NCI-H1930 (cell line): ENCODE data around the gene ZG16B.
A peak's percentile ranks its signal among the peaks of the same experiment; 100 is the strongest.

Source experiments
- DNase-seq, 2 experiments: peaks; one replicate each; lab custom pipeline; 2025; lab: John Stamatoyannopoulos, UW

ZG16B gene

DNA sequence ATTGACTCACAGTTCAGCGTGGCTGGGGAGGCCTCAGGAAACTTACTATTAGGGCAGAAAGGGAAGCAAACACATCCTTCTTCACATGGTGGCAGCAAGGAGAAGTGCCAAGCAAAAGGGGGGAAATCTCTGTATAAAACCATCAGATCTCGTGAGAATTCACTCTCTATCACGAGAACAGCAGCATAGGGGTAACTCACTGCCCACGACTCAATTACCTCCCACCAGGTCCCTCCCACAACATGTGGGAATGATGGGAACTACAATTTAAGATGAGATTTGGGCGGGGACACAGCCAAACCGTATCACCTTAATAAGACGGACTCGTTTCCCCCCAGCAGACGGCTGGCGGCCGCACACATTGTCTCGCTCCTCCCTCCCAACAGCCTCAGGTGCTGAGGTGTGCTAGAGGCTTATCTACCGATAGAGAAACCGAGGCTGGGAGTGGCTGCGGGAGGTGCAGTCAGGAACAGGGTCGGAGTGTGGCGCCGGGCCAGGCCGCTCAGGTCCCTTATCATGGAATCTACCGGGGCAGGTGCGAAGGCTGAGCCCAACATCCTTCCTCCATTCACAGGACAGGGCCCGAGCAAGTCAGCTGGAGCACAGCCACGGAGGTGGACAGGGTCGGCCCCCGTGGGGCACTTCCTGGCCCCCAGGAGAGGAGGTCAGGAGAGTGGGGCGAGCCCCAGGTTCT is 4.9 kb upstream of the ZG16B start:
- DNase-seq = no peak

- no peak for DNase-seq
Measured at GRCh38 chr16:2825906-2826305, 4.2 kb upstream of the ZG16B start.

DNA sequence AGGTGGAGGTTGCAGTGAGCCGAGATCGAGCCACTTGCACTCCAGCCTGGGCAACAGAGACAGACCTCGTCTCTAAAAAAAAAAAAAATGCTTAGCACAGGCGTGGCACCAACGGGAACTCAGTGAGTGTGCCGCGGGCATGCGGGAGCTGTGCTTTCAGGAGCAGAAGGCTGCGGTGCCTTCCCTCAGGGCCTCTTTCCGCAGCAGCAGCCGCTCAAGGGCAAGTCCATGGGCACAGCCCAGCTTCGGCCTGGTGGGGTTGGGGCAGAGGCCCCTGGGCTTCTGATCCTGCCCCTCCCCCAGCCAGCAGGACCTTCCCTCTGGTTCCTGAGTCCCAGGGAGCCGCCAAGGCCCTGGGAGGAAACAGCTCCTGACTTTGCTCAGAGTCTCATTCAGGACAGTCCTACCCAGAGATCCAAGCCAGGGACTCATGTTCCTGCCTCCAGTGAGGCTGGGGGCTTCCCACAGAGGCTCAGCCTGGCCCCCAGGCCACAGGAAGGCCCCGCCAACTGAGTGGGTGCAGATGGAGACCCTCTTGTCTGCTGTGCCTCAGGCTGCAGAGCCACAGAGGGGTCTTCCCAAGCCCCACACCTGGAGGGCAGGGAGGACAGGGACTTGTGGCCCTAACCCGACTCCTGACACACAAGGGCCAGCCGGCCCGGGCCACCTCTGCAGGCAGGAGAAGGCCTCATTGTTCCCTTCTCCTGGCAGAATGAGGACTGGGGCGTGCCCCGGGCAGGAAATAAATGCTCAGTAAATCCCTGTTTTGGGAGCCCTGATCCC is 3.3 kb upstream of the ZG16B start:
- no peak for DNase-seq

GRCh38 chr16:2827374-2827791 is 2.7 kb upstream of the ZG16B start:
- DNase-seq = no peak

DNA sequence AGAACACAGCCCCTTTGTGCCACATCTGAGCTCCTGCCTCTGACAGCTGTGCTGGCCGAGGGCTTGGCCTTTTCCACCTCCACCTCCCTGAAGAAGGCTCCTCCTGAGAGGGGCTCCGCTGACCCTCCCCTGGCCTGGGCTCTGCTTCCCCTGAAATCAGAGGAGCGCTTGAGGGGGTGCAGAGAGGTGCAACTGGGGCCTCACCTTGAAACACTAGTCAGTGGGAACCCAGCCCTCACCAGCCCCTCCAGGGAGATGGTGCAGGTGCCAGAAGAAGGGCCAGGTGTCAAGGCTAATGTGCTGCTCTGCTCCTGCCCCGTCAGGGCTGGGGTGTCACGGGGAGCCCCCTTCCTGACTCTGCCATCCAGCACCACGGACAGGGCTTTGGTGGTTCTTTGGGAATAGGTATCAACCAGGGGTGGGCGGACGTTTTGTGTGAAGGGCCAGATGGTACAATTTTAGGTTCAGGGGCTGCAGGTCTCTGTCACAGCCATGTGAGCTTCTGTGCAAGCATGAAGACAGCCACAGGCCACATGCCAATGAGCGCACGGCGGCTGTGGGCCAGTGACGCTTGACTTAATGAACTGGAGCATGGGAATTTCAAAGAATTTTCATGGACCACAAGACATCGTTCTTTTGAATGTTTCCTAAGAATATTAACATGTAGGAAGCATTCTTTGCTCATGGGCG is 2.1 kb upstream of the ZG16B start:
- no peak for DNase-seq

DNA sequence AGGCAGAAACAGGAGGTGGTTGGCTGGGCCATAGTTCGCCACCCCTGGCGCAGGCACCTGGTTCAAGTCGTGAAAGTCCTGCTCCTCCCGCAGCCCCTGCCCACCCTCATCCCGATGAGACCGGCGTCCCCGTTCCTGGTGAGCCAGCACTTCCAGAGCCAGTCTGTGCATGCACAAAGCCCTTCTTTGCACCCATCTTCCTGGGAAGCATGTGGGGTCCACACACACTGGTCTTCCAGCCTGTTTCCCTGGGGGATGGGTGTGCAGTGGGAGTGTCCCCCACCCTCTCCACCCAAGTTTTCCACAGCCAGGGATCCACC is 1.6 kb upstream of the ZG16B start:
- no peak for DNase-seq

DNA sequence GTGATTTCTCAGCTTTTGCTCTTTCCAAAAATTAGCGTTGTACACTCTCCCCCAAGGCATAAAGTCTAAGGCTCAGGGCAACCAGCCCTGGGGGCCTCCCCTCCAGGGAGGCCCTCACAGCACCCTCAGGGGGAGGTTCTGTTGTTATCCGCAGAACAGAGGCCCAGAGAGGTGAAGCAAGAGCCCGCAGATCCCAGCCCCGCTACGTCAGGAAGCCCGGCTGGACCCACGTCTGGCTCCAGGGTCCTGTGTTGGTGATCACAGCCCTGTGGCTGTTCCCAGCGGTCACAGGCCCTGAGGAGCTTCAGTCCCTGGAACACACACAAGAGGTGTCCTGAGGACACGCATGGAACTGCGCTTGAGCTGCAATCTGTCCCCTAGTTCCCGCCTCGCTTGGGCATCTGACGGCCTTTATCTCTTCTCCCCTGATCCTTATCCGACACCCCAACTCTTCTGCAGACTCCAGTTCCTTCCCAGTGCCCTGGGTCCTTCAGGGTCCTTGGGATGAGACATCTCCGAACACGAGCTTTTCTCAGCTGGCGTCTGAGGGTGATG is 1.1 kb upstream of the ZG16B start:
- DNase-seq = no peak

- DNase-seq = no peak
Measured at GRCh38 chr16:2830355-2830695, 222 bp downstream of the ZG16B start.

DNA sequence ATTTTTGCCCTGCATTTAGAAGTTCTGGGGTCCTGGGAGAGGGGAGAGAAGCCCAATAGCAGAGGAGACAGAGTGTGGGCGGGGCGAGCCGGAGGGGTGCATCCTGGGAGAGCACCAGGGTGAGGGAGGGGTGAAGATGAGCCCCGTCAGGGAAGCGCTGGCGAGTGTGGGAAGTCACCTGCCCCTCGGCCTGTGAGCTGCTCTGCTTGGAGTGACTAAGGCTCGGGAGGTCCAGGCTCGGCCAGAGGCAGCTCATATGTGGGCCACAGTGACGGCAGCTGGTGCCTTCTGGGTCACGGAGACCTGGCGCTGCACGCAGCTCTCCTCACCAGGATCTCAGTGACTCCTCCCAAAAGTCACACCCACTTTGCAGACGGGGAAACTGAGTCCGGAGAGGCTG is 1.1 kb downstream of the ZG16B start:
- DNase-seq = no peak

GRCh38 chr16:2833776-2834175 is 3.7 kb downstream of the ZG16B start:
- DNase-seq = no peak

GRCh38 chr16:2834968-2835367 is 4.9 kb downstream of the ZG16B start:
- DNase-seq = no peak

DNA sequence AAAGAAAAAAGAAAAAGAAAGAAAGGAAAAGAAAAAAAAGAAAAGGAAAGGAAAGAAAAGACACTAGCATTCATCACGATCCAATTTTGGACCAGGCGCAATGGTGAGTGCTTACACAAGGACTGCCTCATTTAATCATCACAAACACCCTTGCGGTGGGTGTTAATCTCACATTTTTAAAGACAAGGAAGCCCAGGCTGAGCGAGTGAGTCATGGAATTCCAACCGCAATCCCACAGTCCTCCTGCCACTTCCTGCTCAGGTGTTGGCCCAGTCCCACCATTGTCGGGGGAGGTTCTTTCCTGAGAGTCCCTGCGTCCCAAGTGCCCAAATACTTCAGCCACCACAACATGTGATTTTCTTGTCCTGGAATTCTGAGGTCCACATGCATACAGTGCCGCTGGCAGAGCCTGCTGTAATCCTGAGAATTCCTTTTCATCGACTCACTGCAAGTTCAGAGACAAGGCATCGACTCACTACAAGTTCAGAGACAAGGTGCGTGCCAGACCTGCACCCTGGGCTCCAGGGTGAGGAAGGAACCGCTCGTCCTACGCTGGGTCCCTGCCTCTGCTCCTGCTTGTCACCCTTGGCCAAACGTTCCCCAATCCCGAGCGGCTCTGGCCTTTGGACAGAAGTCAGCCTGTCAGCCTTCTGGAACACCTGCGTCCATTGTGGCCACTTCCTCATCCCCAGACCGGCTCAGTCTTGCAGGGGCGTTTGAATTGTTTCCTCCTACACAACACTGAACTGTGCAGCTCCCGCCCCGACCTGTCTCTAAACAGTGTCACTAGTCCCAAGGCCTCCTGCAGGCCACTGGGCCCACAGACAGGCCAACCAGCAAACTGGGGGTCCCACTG is 5.8 kb downstream of the ZG16B start:
- DNase-seq = no peak

DNA sequence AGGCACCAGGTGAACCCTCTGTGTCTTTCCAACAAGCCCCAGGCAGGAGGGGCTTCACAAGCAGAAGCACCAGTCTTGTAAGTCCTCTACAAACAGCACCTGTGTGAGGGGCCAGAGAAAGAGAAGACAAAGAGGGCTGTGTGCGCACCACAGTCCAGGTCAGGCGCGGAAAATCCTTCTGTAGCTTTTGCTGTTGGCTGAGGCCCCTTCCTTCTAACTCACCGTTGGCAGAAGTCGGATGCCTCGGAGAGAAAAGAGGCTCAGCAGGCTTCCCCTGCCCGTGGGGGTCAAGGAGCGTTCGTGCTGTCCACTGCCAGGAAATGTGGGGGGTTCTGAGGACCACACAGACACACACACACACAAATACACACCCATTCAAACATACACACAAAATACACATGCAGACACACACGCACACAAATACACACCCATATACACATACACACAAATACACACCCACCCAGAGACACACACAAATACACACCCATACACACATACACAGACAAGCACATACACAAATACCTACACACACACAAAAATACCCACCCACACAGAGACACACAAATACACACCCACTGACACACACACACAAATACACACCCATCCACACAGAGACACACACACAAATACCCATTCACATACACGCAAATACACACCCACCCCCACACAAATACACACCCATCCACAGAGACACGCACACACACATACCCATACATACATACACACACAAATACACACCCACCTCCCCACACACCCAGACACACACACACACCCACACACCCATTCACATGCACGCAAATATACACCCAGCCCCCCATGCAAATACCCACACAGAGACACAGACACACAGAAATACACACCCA is 6.8 kb downstream of the ZG16B start:
- DNase-seq = no peak

GRCh38 chr16:2838928-2839327 is 8.8 kb downstream of the ZG16B start:
- peak; percentile 32 to 71 for DNase-seq

DNA sequence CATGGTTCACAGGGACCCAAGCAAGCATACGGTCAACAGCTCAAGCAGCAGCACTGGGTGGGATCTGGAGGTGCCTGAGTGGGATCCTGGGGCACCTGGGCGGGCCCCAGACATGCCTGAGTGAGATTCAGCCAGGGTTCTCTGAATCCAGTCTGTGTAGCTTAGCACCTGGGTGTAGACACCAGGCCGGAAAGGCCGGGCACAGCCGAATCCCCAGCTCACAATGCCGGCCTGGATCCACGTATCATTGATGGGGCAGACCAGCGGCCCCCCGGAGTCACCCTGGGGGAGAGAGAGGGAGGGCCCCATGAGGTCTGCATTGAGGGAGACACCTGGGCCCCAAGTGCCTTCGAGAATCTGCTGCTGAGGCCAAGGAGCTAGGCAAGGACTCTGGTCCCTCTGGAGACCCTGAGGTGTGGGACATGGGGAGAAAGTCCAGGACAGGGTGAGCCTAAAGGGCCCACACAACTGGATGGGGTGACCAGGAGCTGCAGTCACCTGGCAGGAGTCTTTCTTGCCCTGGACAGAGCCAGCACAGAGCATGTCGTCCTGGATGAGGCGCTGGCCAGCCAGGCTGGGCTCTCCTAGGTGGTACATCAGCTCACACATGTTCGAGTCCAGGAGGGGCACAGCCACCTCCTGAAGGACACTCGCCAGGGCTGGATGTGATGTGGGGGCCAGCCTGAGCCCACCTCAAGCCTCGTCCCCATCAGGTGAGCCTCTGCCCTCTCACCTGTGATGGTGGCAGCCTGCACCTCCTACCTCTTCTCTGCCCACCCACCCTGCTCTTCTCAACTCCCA is 9.7 kb downstream of the ZG16B start:
- no peak for DNase-seq

DNA sequence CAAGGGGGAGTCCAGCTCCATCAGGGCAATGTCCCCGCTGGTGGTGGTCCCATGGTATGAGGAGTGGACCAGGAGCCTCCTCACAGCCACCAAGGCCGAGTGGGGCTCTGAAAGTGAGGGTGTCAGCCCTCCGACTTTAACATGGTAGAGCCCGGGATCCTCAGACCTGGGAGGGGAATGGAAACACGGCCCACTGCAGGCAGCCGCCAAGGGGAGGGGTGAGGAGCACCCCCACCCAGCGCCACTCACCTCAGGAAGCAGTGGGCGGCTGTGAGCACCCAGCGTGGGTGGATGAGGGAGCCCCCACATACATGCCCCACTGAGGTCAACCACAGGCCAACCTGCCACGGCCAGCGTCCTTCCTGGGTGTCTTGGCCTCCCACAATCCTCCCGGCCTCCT is 10.8 kb downstream of the ZG16B start:
- DNase-seq = no peak

DNA sequence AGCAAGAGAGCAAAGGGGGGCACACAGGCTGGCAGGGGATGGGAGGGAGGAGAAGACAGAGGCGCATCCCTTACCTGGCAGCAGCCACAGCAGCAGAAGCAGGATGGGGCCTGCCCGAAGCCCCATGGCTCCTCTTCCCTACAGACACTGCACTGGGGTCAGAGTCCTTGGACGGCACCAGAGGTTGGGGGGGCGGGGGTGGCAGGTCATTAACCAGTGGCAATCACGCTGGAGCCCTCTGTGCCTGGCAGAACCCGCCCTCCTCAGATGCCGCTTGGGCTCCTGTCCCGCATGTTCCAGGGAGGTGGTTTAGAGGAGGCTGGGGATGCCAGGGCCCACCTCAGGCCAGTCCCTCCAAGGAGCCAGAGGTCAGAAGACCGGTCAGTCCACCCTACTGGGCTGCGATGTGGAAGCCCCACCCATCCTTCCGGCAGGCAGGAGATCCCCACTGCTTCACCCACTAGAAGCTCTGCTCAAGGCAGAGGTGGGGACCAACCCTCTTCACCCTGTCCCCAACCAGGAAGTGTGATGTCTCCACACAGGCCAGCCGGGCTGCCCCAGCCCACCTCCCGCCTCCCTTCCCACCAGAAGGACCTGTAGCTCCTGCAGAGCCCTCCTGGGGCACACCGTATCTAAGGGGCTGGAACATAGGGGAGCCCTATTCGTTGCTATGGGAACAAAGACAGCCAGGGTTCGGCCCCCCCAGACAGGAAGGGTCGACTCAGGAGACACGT is 11.7 kb downstream of the ZG16B start:
- DNase-seq = no peak

DNA sequence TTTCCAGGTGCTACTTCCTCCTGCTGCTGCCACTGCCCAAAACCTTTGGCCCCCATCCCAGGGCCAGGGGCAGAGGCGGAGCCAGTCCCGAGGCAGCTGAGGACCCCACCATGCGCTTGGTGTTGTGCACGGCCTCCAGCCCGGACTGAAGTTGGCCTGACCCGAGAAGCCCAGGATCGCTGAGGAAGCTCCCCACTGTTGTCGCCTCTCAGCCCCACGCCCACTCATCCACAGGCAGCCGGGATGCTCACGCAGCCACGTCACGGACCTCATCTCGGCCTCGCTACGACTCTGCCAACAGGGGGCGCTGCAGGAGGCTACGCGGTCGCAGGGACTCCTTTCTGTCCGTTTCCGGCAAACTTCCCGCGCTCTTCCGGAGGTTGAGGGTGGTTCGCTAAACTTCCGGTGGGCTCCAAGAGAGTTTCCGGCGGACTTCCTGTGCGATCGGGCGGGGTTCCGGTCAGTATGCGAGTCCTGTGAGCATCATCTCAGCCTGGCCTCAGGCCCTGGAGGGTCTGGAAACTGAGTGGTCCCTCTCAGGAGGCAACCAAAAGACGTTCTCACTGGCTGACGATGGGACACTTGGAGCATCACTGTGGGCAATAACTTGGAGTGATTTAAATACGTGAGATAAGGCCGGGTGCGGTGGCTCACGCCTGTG is 12.4 kb downstream of the ZG16B start:
- peak; percentile 99 for DNase-seq

DNA sequence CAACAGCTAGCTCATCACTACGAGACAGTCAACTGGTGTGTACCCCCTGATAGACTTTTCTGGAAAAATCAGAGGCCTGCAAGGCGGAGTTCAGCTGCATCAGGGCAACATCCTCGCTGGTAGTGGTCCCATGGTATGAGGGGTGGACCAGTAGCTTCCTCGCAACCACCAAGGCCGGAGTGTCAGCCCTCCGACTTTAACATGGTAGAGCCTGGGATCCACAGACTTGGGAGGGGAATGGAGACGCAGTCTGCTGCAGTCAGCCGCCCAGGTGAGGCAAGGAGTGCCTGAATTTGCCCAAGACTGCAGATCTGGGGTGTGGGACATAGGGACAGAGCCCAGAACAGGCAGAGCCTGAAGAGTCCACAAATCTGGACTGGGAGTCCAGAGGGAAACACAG is 13.4 kb downstream of the ZG16B start:
- no peak for DNase-seq
